Right atrium auricular region (tissue), 2 donors: Measurements from ENCODE around the gene SP2. TPM values are rescaled to one million over a fixed set of nuclear protein-coding genes. Genes with fewer than 3 reads are reported as not detected.
A peak's percentile ranks its signal among the peaks of the same experiment; 100 is the strongest.

Experiments
- DNase-seq: peaks from one replicate; pipeline ENCODE4 v3.0.0-alpha.2; 2019; ENCODE audit warnings: low spot score
- H3K27ac ChIP-seq, 2 donors: fragments of 200-600 bp; sonication (generic); 1 replicate in 1 of 2; 2 replicates in 1 of 2; pipeline ENCODE4 v1.5.1; 2016 to 2019
- H3K27me3 ChIP-seq, 2 donors: fragments of 200-600 bp; sonication (generic); one replicate each; pipeline versions ENCODE4 v1.5.1 to v1.6.0; 2017 to 2019
- H3K36me3 ChIP-seq: fragments of 200-600 bp; sonication (generic); one replicate; pipeline ENCODE4 v1.5.1; 2016
- H3K4me1 ChIP-seq, 2 donors: fragments of 200-600 bp; sonication (generic); one replicate each; pipeline versions ENCODE4 v1.5.1 to v1.6.0; 2017 to 2019
- H3K4me3 ChIP-seq, 2 donors: fragments of 200-600 bp; sonication (generic); 1 replicate in 1 of 2; 2 replicates in 1 of 2; pipeline ENCODE4 v1.5.1; 2017 to 2019; ENCODE audit warnings: mild to moderate bottlenecking in 1 of 2, moderate library complexity in 1 of 2
- H3K9me3 ChIP-seq, 2 donors: fragments of 200-600 bp; sonication (generic); one replicate each; pipeline ENCODE4 v1.5.1; 2019
- total RNA-seq, 2 donors: library from RNA; depleted of rRNA; stranded (reverse); fragments of >200 nt; gene quantifications; one replicate each; pipeline ENCODE4 v1.1.0, GENCODE V29; 2016
- TF ChIP-seq, protein P1 (sequence below), 2 donors: fragments of 200-600 bp; sonication (generic); IDR thresholded peaks; one replicate each; pipeline ENCODE4 v1.5.1; 2019; ENCODE audit warnings: antibody characterized with exemption in 2 of 2

Gene SP2
- total RNA-seq, 2 donors from 2014 or later, result 11.7 to 12.8 TPM

DNA sequence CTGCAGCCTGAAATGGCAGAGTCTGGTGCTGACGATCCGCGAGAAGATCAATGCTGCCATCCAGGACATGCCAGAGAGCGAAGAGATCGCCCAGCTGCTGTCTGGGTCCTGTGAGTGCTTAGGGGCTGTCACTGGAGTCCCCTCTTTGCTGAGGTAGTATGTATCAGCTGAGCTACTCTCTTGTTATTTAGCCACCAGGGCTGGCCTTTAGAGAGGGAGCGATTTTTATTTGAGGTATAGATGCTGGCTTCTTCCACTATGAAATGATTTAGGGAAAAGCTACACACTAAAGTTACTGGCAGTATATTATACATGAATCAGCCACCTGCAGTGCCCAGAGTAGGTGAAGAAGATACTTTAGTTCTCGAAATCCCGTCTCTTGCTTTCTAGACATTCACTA is 77.5 kb downstream of the SP2 start:
- peaks cover 0 to 19% of the 10 kb centered on the region in 2 donors for H3K4me1 ChIP-seq
- H3K4me3 ChIP-seq, result no peak overlapping the region
- no peaks in the 10 kb centered on the region for H3K27me3 ChIP-seq
- DNase-seq, result no peak
- H3K27ac ChIP-seq, result no peak overlapping the region
- no peaks in the 10 kb centered on the region for H3K9me3 ChIP-seq
- TF ChIP-seq, protein P1, sequence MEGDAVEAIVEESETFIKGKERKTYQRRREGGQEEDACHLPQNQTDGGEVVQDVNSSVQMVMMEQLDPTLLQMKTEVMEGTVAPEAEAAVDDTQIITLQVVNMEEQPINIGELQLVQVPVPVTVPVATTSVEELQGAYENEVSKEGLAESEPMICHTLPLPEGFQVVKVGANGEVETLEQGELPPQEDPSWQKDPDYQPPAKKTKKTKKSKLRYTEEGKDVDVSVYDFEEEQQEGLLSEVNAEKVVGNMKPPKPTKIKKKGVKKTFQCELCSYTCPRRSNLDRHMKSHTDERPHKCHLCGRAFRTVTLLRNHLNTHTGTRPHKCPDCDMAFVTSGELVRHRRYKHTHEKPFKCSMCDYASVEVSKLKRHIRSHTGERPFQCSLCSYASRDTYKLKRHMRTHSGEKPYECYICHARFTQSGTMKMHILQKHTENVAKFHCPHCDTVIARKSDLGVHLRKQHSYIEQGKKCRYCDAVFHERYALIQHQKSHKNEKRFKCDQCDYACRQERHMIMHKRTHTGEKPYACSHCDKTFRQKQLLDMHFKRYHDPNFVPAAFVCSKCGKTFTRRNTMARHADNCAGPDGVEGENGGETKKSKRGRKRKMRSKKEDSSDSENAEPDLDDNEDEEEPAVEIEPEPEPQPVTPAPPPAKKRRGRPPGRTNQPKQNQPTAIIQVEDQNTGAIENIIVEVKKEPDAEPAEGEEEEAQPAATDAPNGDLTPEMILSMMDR (IDR thresholded peaks at IDR 0.05), result no peak
- peaks cover 35% of the 10 kb centered on the region for H3K36me3 ChIP-seq

DNA sequence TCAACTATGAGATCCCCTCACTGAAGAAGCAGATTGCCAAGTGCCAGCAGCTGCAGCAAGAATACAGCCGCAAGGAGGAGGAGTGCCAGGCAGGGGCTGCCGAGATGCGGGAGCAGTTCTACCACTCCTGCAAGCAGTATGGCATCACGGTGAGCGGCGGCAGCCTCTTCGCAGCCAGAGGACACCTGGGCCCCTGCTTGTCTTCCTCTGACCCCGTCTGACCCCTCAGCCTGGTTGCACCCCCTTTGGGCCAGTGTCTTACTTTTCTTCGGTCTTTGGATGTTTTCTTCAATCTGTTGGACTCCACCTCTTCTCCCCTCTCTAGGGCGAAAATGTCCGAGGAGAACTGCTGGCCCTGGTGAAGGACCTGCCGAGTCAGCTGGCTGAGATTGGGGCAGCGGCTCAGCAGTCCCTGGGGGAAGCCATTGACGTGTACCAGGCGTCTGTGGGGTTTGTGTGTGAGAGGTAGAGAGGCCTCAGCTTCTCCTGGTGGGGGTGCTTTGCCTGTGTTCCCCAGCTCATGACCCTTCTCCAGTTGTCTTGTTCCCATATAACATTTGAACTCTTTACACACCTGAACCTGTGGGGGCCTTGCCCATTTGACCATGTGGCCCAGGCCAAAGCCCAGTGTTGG is 79.3 kb downstream of the SP2 start:
- Histone ChIP-seq H3K36me3 (peaks cover 52% of the 10 kb centered on the region), H3K9me3 (no peaks in the 10 kb centered on the region), H3K27me3 (no peaks in the 10 kb centered on the region), H3K4me3 (no peak overlapping the region), H3K4me1 (peaks cover 0 to 15% of the 10 kb centered on the region in 2 donors), H3K27ac (no peak overlapping the region)
- DNase-seq, result no peak
- TF ChIP-seq, protein P1 (IDR thresholded peaks at IDR 0.05), result no peak

DNA sequence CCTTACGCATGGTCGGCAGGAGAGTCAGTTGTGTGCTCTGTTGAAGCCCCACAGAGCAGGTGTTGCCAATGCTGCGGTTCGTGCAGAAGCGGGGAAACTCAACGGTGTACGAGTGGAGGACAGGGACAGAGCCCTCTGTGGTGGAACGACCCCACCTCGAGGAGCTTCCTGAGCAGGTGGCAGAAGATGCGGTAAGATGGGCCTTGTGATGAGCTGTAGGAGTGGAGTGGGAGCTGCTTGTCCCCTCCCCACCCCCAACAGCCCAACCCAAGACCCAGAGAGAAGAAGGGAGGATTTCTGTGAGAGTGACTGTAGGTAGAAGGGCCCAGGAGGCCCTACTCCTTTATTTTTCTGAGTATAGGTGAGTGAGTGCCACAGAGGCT is 79.8 kb downstream of the SP2 start:
- no peak overlapping the region for H3K27ac ChIP-seq
- TF ChIP-seq, protein P1 (IDR thresholded peaks at IDR 0.05), result no peak

DNA sequence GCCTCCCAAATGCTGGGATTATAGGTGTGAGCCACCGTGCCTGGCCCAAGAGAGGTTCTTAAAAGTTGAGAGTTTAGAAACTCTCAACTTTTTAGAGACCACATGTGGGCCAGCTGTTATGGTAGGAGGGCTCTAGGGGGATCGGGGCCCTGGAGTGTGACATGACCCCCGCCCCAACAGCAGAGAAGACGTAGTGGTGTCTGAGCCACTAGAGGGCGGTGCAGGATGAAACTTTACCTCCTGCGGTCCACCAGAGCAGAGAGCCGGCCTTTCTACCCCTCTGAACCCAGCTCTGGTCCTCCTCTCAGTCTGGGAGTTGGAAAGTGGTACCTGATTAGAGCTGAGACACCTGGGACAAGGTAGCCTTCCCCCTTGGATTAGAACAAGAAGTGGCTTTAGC is 82.3 kb downstream of the SP2 start:
- H3K4me1 ChIP-seq, result peaks cover 0 to 17% of the 10 kb centered on the region in 2 donors
- no peaks in the 10 kb centered on the region for H3K9me3 ChIP-seq
- no peaks in the 10 kb centered on the region for H3K27me3 ChIP-seq
- H3K4me3 ChIP-seq, result no peak overlapping the region
- TF ChIP-seq, protein P1 (IDR thresholded peaks at IDR 0.05), result peak; percentile 53 to 79
- H3K27ac ChIP-seq, result no peak overlapping the region
- DNase-seq, result no peak
- peaks cover 71% of the 10 kb centered on the region for H3K36me3 ChIP-seq

More for the DNA sequence above, 79.8 kb downstream of the SP2 start:
- peaks cover 57% of the 10 kb centered on the region for H3K36me3 ChIP-seq
- H3K9me3 ChIP-seq, result no peaks in the 10 kb centered on the region
- DNase-seq, result no peak
- H3K4me1 ChIP-seq, result peaks cover 0 to 13% of the 10 kb centered on the region in 2 donors
- no peak overlapping the region for H3K4me3 ChIP-seq
- H3K27me3 ChIP-seq, result no peaks in the 10 kb centered on the region

Other genes with a start within 250 kb of the SP2 start
- 100 to 1,000 TPM in 1 of 2 donors, 10 to 100 TPM in 1; 91.4 to 102 TPM for gene KPNB1, start 246.3 kb upstream of the SP2 start, total RNA-seq
- gene TBKBP1, start 202.1 kb upstream of the SP2 start, total RNA-seq, result 10 to 100 TPM; 10.9 to 13.7 TPM
- under 1 TPM in 1 of 2 donors, not detected in 1; 0.39 TPM for gene TBX21, start 163.0 kb upstream of the SP2 start, total RNA-seq
- 1 to 10 TPM; 2.3 to 3.6 TPM for gene OSBPL7, start 74.4 kb upstream of the SP2 start, total RNA-seq
- 10 to 100 TPM; 51.8 to 61.3 TPM for gene MRPL10, start 64.7 kb upstream of the SP2 start, total RNA-seq
- under 1 TPM in 1 of 2 donors, not detected in 1; 0.59 TPM for gene LRRC46, start 64.6 kb upstream of the SP2 start, total RNA-seq
- 10 to 100 TPM; 28.5 to 37.1 TPM for gene SCRN2, start 55.0 kb upstream of the SP2 start, total RNA-seq
- gene SP6, start 45.1 kb upstream of the SP2 start, total RNA-seq, result 1 to 10 TPM in 1 of 2 donors, not detected in 1; 2.7 TPM
- gene PNPO, start 45.3 kb downstream of the SP2 start, total RNA-seq, result 10 to 100 TPM; 28.4 to 35.4 TPM
- 1 to 10 TPM; 1.2 to 6.5 TPM for gene PRR15L, start 61.6 kb downstream of the SP2 start, total RNA-seq
- 10 to 100 TPM; 37.9 to 45.4 TPM for gene CDK5RAP3, start 74.9 kb downstream of the SP2 start, total RNA-seq
- 10 to 100 TPM; 43.5 to 48.1 TPM for gene COPZ2, start 141.6 kb downstream of the SP2 start, total RNA-seq
- 100 to 1,000 TPM; 271 to 418 TPM for gene NFE2L1, start 152.1 kb downstream of the SP2 start, total RNA-seq
- gene CBX1, start 205.2 kb downstream of the SP2 start, total RNA-seq, result 10 to 100 TPM; 18.3 to 22.1 TPM
- 1 to 10 TPM; 5.4 to 9.3 TPM for gene SNX11, start 211.5 kb downstream of the SP2 start, total RNA-seq